HG03558 (cell line): Measurements from ENCODE around the gene SOD3.

Source experiments
- ATAC-seq: cut with Tn5 transposase; IDR thresholded peaks from one replicate; pipeline ENCODE4 v1.9.1; 2021; ENCODE audit warnings: moderate number of reproducible peaks; ENCODE audit not compliant: unreplicated experiment; ENCODE audit errors: extremely low read depth

The SOD3 gene

DNA sequence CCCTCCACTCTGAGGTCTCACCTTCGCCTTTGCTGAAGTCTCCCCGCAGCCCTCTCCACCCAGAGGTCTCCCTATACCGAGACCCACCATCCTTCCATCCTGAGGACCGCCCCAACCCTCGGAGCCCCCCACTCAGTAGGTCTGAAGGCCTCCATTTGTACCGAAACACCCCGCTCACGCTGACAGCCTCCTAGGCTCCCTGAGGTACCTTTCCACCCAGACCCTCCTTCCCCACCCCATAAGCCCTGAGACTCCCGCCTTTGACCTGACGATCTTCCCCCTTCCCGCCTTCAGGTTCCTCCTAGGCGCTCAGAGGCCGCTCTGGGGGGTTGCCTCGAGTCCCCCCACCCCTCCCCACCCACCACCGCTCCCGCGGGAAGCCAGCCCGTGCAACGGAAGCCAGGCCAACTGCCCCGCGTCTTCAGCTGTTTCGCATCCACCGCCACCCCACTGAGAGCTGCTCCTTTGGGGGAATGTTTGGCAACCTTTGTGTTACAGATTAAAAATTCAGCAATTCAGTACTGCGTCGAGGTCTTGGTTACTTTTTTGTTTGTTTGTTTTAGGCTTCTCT, 5.0 kb downstream of the SOD3 start:
- ATAC-seq, result no peak

- no peak for ATAC-seq
Measured at GRCh38 chr4:24801136-24801855, 5.9 kb downstream of the SOD3 start.

- no peak for ATAC-seq
Measured at GRCh38 chr4:24802648-24803047, 7.3 kb downstream of the SOD3 start.

- ATAC-seq, result no peak
Measured at GRCh38 chr4:24805067-24805466, 9.7 kb downstream of the SOD3 start.

- no peak for ATAC-seq
Measured at GRCh38 chr4:24805566-24805965, 10.2 kb downstream of the SOD3 start.

DNA sequence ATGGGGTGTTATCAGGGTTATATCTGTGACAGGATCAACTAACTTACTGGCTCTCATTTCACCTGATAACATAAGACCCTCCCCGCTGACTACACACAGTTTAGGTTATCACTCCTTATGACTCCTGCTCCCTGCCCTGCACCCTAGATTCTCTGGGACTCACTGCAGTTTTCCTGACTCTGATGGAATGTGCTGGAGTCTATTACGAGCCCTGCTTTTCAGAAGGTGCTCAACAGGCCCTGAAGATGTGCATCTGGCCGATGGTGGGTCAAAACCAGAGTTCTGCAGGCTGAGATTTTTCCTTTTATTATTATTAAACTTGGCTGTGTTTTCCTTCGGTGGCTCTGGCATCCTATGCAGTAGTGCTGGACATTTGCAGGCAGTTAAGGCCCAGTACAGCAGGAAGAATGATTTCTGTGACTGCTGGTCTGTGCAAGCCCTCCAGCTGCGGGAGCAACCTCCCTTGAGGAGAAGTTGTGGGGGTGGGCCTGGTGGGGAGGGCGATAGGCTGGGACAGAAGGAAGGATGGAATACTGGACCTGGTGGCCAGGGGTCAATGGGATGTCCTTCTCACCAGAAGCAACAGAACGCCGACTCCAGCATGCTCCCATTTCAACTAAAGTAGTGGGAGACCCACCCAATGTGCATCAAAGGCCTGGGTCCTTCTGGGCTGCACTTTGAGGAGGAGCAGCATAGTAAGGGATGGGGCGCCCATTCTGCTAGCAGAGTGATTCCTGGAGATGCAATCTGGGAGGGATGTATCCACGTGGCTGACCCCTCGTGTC, 11.0 kb downstream of the SOD3 start:
- no peak for ATAC-seq

DNA sequence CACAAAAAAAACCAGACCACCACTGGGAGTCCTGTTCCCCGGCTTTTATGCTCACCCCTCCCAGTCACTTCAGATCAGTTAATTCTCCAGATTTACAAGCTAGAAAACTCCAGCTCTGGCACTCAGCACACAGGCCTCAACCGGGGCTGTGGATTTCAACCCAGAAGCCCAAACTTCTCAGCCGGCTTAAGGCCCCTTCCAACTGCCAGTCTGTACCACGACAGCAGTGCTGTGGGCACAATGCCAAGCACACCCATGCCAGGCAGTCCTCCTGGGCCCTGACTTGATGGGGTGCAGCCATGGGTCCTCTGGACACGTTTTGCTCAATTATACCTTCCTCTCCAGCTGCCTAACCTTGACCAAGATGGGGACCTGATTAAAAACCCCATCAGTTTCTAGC, 12.2 kb downstream of the SOD3 start:
- no peak for ATAC-seq

GRCh38 chr4:24808261-24808660, 12.9 kb downstream of the SOD3 start:
- ATAC-seq, result no peak

DNA sequence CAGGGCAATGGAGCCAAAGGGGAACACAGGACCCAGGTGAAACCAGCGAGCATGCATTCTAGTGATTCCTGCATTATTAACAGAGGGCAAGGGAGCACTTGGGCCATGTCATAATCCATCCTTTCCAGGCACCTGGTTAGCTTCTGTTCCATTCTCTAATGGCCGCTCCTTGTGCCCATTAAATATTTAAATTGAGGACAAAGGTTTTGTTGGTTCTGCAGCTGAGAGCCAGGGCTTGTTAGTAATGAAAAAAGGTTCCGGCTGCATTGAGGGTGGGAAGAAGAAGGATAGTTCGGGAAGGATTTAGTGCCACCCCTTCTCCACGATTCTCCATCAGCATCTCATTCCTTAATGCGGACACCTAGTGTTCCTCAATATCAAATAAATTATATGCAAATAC, 13.6 kb downstream of the SOD3 start:
- no peak for ATAC-seq

GRCh38 chr4:24809376-24809775, 14.0 kb downstream of the SOD3 start:
- ATAC-seq, result no peak

DNA sequence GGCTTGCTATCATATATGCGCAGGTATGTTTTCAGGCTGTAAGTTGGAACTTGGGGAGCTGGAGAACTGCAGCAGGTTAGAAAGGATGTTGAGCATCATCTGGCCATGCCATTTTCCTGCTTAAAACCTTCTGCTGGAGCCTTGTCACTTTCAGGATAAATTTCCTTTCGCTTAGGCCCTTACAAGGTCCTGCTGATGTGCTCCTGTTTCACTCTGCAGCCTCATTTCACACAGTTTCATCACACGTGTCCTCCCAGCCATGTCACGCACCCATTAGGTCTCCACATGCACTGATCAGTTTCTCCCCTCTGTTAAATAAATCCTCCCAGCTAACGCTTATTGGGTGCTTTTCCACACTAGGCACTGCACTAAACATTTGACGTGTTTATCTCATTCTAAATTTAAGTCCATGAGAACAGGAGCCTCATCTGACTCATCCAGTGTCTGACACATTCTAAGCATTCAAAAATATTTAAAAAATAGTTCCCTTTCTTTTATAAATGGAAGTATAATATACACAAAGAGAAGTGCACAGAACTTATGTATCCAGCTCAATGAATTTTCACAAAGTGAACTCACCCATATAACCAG, 14.5 kb downstream of the SOD3 start:
- ATAC-seq, result no peak

DNA sequence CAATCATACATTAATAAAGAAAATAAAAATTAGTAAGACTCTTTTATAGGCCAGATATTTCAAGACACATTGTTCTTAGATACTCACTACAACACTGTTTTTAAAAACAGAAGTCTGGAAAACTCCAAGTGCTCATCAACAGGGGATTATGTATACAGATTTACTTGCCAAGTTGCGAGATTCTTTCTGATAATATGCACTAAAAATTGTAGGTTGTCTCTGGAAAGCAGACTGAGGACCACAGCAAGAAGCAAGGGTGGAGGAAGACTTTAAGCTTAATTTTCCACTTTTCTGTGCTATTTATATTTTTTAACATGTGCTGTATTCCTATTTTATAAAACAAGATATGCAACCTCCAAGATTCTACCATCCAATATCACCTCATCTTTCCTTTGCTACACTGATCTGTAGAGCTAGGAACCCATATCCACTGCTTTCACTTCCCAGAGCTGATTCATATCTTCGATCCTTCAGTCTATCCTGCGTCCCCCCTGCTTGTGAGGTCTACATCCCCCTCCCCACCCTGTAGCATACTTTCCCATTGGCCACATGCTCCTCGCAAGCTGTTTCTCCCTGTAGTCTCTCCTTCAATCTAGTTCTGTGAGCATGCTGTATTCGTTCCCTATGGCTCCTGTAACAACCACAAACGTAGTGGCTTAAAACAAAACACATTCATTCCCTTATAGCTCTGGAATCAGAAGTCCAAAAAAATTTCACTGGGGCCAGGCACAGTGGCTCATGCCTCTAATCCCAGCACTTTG, 15.7 kb downstream of the SOD3 start:
- no peak for ATAC-seq

DNA sequence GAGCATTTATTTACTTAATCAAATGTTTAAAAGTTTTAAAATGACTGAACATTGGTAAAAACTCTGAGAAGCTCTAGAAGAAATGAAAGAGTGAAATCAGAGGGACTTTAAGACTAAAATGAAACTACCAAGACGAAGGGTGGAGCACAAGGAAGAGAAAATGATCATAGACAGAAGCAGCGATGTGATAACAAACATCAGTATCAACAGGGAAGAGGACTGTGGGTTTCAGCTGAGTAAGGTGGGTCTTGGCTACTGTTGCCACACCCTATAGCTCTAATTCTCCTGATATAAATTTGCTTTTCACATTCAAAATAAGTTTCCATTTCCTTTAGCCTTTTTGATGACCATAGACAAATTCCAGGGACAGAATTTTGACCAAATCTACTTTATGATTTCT, 18.4 kb downstream of the SOD3 start:
- ATAC-seq, result no peak

GRCh38 chr4:24816797-24817196, 21.4 kb downstream of the SOD3 start:
- ATAC-seq, result no peak

DNA sequence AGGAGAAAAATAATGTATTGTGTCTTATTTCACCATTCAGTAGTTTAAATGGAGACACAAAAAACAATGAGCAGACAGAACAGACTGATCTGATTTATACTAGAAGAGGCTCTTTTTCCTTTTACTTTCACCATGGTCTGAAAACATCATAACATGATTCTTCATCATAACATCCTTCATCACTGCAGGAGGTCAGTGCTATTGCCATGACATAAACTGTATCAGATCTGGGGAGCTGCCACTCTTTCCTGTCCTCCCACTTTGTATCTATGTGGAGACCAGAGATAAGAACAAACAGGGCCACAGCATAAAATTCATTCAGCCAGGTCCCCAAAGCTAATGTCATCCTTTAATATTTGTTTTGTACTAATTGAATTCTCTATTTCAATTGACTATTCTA, 25.2 kb downstream of the SOD3 start:
- no peak for ATAC-seq

GRCh38 chr4:24824720-24825119, 29.3 kb downstream of the SOD3 start:
- ATAC-seq, result no peak

DNA sequence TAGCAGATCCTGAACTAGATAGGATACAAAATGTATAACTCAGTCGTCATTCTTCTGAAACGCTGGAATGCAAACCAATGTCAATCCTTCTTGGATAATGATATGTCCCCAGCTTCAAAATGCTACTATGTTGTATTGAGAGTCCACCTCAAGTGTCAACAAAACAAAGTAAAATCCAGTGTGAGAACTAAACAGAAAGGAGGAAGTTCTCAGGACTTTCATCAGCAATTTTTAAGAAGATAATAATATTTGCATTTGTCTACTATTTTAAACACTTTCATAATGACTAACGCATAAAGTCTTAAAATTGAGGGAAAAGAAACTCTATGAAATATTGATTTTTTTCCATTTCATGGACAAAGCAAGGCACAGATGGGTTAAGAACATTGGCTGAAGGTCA, 36.3 kb downstream of the SOD3 start:
- no peak for ATAC-seq

DNA sequence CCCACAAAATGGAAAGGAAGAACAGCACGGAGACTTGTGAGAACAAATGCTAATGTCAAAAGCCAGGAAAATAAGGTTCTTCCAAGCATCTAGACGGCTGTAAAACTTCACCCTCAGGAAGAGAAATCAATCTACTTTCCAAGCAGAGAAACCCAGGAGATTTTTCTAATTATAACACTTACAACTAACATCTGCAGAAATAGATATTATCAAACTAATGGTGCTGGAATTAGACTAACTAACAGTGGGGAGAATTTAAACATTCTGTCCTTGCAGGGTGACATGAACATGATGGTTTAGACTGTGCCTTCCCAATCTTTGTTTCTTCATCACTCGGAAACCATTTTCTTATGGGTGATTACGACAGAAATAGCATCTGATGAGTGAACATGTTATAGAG, 40.3 kb downstream of the SOD3 start:
- no peak for ATAC-seq

DNA sequence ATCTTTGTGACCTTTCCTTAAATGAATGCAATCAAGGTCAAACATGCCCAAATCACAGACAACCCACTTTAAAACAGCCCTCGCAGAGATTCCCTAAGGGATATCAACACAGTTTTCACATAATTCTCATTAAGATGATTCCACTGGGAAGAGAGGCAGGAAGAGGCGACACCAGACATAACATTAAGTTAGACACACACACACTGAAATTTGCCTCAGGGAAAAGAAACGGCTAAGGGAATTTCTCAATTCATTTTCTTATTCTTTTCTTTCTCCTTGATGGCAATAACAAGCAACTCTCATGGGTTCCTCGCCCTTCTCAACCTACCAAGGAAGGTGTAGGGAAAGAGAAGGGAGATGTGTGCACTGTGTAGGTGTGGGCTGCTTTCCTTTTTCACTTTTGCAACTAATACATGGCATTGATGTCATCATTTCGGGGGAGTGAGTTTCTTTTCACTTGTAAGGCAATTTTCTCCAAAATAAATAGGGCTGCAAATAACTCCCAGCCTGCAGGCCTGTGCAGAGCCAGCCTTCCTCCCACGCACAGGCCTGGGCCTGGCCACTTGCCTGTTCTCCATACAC, 41.4 kb downstream of the SOD3 start:
- no peak for ATAC-seq

GRCh38 chr4:24837336-24837735, 42.0 kb downstream of the SOD3 start:
- no peak for ATAC-seq
